BJ (cell line): ENCODE data around the gene RBM4B. TPM values are rescaled to one million over a fixed set of nuclear protein-coding genes. Genes with fewer than 3 reads are reported as not detected.
"Not testable (repeated sequence)": the region's sequence is repeated elsewhere in the genome, so short reads cannot be mapped to it uniquely, and the experiment has no call there.

Experiments
- CTCF ChIA-PET: fragments of 350-600 bp; formaldehyde crosslinking; extraction: SDS; loops from one replicate; lab custom pipeline; 2021; ENCODE audit warnings: antibody characterized with exemption, inconsistent platforms; lab: Yijun Ruan, JAX
- POLR2A ChIA-PET: fragments of 300-600 bp; sonication (Branson Sonifier 250); formaldehyde crosslinking; extraction: SDS; loops from one replicate; lab custom pipeline; 2021; ENCODE audit warnings: antibody characterized with exemption; lab: Charles Lee
- DNase-seq: peaks from one replicate; pipeline ENCODE4 v3.0.0-alpha.2; 2011; ENCODE audit warnings: low read depth
- H3K27me3 ChIP-seq: 2 replicates; pipeline ENCODE4 v1.6.0; 2011; ENCODE audit warnings: low read length; ENCODE audit not compliant: control insufficient read depth, insufficient read depth
- H3K36me3 ChIP-seq: 2 replicates; pipeline ENCODE4 v1.5.1; 2011; ENCODE audit warnings: low read length; ENCODE audit not compliant: control insufficient read depth, insufficient read depth
- H3K4me3 ChIP-seq: 2 replicates; pipeline ENCODE4 v1.5.1; 2011; ENCODE audit warnings: low read depth, mild to moderate bottlenecking, control low read depth, low read length
- polyA minus RNA-seq: library from RNA; depleted of rRNA, polyadenylated mRNA; stranded (reverse); fragments of >200 nt; gene quantifications from 2 replicates; pipeline ENCODE4 v1.2.3, GENCODE V29; 2011; rRNA and poly(A)+ RNA removed
- polyA plus RNA-seq: library from polyadenylated mRNA; depleted of rRNA; stranded (reverse); fragments of >200 nt; gene quantifications from 2 replicates; pipeline ENCODE4 v1.2.3, GENCODE V29; 2011; rRNA removed
- TF ChIP-seq, protein P1 (sequence below): IDR thresholded peaks from 2 replicates; pipeline ENCODE4 v1.5.1; 2011; ENCODE audit warnings: low read depth, mild to moderate bottlenecking, control low read depth, inconsistent platforms, low read length, moderate library complexity; ENCODE audit not compliant: insufficient read depth

Gene RBM4B, protein sequence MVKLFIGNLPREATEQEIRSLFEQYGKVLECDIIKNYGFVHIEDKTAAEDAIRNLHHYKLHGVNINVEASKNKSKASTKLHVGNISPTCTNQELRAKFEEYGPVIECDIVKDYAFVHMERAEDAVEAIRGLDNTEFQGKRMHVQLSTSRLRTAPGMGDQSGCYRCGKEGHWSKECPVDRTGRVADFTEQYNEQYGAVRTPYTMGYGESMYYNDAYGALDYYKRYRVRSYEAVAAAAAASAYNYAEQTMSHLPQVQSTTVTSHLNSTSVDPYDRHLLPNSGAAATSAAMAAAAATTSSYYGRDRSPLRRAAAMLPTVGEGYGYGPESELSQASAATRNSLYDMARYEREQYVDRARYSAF
- polyA plus RNA-seq: 26.7 and 29.6 TPM in 2 replicates
- 10.9 and 18.5 TPM in 2 replicates for polyA minus RNA-seq

GRCh38 chr11:66677599-66678375 is at the start of gene RBM4B:
RBM4B (minus strand) TSS chr11:66677887; CDS start chr11:66677079, 808 bp downstream.
- CTCF ChIA-PET: interaction anchor here (0.5 to 5.0 kb wide), 32 partner anchors 11 to 293 kb away, joined by 3 to 67 read pairs (median 7); partner anchors contain the start of genes ACTN3, CCDC87, CCS and CTSF
- Histone ChIP-seq H3K36me3 (no peaks in the 10 kb centered on the region), H3K4me3 (peak within 1 kb of the TSS; percentile 70), H3K27me3 (no peaks in the 10 kb centered on the region)
- TF ChIP-seq, protein P1, sequence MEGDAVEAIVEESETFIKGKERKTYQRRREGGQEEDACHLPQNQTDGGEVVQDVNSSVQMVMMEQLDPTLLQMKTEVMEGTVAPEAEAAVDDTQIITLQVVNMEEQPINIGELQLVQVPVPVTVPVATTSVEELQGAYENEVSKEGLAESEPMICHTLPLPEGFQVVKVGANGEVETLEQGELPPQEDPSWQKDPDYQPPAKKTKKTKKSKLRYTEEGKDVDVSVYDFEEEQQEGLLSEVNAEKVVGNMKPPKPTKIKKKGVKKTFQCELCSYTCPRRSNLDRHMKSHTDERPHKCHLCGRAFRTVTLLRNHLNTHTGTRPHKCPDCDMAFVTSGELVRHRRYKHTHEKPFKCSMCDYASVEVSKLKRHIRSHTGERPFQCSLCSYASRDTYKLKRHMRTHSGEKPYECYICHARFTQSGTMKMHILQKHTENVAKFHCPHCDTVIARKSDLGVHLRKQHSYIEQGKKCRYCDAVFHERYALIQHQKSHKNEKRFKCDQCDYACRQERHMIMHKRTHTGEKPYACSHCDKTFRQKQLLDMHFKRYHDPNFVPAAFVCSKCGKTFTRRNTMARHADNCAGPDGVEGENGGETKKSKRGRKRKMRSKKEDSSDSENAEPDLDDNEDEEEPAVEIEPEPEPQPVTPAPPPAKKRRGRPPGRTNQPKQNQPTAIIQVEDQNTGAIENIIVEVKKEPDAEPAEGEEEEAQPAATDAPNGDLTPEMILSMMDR: no peak
- peak; percentile 51 for DNase-seq
- POLR2A ChIA-PET: interaction anchor here (0.7 kb wide), 1 partner anchor 164 kb away, joined by 18 read pairs; no protein-coding TSS in a partner anchor

DNA sequence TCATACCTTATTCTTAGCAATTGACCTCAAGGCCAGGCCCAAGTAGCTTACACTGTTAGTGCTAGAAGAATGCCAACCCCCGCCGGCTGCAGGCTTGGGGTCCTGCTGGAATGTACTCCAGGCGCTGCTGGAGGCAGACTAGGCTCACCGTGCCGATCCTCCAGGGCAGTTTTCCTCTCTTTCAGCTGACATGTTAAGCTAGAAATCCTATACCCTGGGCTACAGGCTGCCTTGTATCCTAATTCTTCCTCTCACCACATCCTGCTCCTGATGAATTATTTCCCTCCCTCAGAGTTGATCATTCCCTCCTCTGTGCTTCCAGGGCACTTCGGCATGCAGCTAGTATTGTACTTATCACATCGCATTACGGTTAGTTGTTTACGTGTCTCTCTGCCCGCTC is 48.0 kb upstream of the RBM4B start:
- ChIA-PET CTCF (interaction anchor here (0.9 to 2.8 kb wide), 3 partner anchors 20 to 47 kb away, joined by 3 to 7 read pairs (median 3); partner anchors contain the start of gene RBM4B), POLR2A (no interaction called here)
- Histone ChIP-seq H3K4me3 (no peak overlapping the region), H3K27me3 (peaks cover 36% of the 10 kb centered on the region), H3K36me3 (no peaks in the 10 kb centered on the region)
- DNase-seq: no peak
- TF ChIP-seq, protein P1: no peak

- TF ChIP-seq, protein P1: no peak
- no peak for DNase-seq
- no peak overlapping the region for H3K4me3 ChIP-seq
- CTCF ChIA-PET: interaction anchor here (0.9 to 2.8 kb wide), 4 partner anchors 11 to 47 kb away, joined by 3 to 7 read pairs (median 3); partner anchors contain the start of gene RBM4B
- peaks cover 36% of the 10 kb centered on the region for H3K27me3 ChIP-seq
- POLR2A ChIA-PET: no interaction called here
- no peaks in the 10 kb centered on the region for H3K36me3 ChIP-seq
Observed at GRCh38 chr11:66725114-66725513, 47.4 kb upstream of the RBM4B start.

DNA sequence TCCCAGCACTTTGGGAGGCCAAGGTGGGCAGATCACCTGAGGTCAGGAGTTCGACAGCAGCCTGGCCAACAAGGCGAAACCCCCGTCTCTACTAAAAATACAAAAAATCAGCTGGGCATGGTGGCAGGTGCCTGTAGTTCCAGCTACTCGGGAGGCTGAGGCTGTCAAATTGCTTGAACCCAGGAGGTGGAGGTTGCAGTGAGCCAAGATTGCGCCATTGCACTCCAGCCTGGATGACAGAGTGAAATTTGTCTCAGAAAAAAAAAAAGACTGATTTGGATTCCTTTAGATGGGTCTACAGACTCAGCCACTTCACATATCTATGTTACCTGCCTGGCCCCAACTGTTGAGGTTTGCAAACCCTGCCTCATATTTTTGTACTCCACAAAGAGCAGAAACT is 46.5 kb upstream of the RBM4B start:
- DNase-seq, H3K4me3 ChIP-seq, H3K36me3 ChIP-seq, POLR2A ChIA-PET: not testable (repeated sequence)
- CTCF ChIA-PET: interaction anchor here (1.0 kb wide), 1 partner anchor 10 kb away, joined by 3 read pairs; no protein-coding TSS in a partner anchor
- H3K27me3 ChIP-seq: peaks cover 35% of the 10 kb centered on the region

GRCh38 chr11:66723693-66724092 is 46.0 kb upstream of the RBM4B start:
- CTCF ChIA-PET: no interaction called here
- POLR2A ChIA-PET: no interaction called here

More at GRCh38 chr11:66723693-66724092, 46.0 kb upstream of the RBM4B start:
- TF ChIP-seq, protein P1: no peak
- Histone ChIP-seq H3K27me3 (peaks cover 33% of the 10 kb centered on the region), H3K36me3 (no peaks in the 10 kb centered on the region), H3K4me3 (no peak overlapping the region)
- DNase-seq: no peak
